Activated naive CD8-positive, alpha-beta T cell treated with anti-CD3 and anti-CD28 coated beads, Interleukin-2, amount 10 ng/mL, durations not matched to agents 7 days and 5 days (primary cell): ENCODE measurements around the gene STX19. TPM values are rescaled to one million over a fixed set of nuclear protein-coding genes. Genes with fewer than 3 reads are reported as not detected.
"Not testable (repeated sequence)": the region's sequence is repeated elsewhere in the genome, so short reads cannot be mapped to it uniquely, and the experiment has no call there.

Experiments used
- ATAC-seq: fragments of 150-1000 bp; cut with Tn5 transposase; one replicate; pipeline ENCODE4 v1.10.0; 2021; ENCODE audit warnings: low read depth, moderate library complexity
- POLR2A ChIA-PET: fragments of 350-600 bp; sonication (Branson Sonifier 250); formaldehyde crosslinking; loops from one replicate; lab custom pipeline; 2021; ENCODE audit warnings: antibody characterized with exemption; lab: Charles Lee
- DNase-seq: peaks from one replicate; pipeline ENCODE4 v3.0.0; 2021
- H3K27ac Mint-ChIP-seq: one replicate; pipeline ENCODE4 v1.8.0; 2022; ENCODE audit warnings: mild to moderate bottlenecking, mixed read lengths
- H3K27me3 Mint-ChIP-seq: one replicate; pipeline ENCODE4 v1.8.0; 2022; ENCODE audit warnings: mild to moderate bottlenecking, moderate library complexity, mixed read lengths
- H3K36me3 Mint-ChIP-seq: one replicate; pipeline ENCODE4 v1.8.0; 2021; ENCODE audit warnings: mild to moderate bottlenecking, mixed read lengths
- H3K4me1 Mint-ChIP-seq: one replicate; pipeline ENCODE4 v1.8.0; 2021; ENCODE audit warnings: mixed read lengths
- H3K4me3 Mint-ChIP-seq: one replicate; pipeline ENCODE4 v1.8.0; 2022; ENCODE audit warnings: mild to moderate bottlenecking, moderate library complexity, mixed read lengths
- H3K9me3 Mint-ChIP-seq: one replicate; pipeline ENCODE4 v1.8.0; 2021; ENCODE audit warnings: mixed read lengths
- total RNA-seq, 2 experiments: library from RNA; stranded (reverse); gene quantifications; one replicate each; pipeline ENCODE4 v1.2.3, GENCODE V29; 2021

STX19 gene
- total RNA-seq, 2 experiments from 2014 or later, result not detected

- ATAC-seq, result peak; percentile 92
- POLR2A ChIA-PET, result interaction anchor here (0.7 to 2.4 kb wide), 8 partner anchors 9 to 142 kb away, joined by 3 to 13 read pairs (median 4); partner anchors contain the start of genes ARL13B and PROS1
- Mint-ChIP-seq H3K4me1 (peaks cover 31% of the 10 kb centered on the region), H3K4me3 (peak within 1 kb of the TSS; percentile 98), H3K36me3 (peaks cover 41% of the 10 kb centered on the region), H3K27ac (peak within 1 kb of the TSS; percentile 100), H3K9me3 (peaks cover 5% of the 10 kb centered on the region), H3K27me3 (no peaks in the 10 kb centered on the region)
- peak; percentile 81 for DNase-seq
Measured at GRCh38 chr3:94062513-94063404, 34.4 kb upstream of the STX19 start, which contains the start of the genes DHFR2 and NSUN3. DHFR2 (minus strand) TSS chr3:94062916; CDS start chr3:94061511, 1,405 bp downstream. NSUN3 (plus strand) TSS chr3:94063061; CDS start chr3:94063127, 66 bp downstream.

GRCh38 chr3:94061297-94061696, 32.9 kb upstream of the STX19 start:
- Mint-ChIP-seq H3K27me3 (no peaks in the 10 kb centered on the region), H3K4me3 (no peak overlapping the region), H3K36me3 (peaks cover 27% of the 10 kb centered on the region), H3K4me1 (peaks cover 26% of the 10 kb centered on the region), H3K9me3 (no peaks in the 10 kb centered on the region), H3K27ac (no peak overlapping the region)
- ATAC-seq (no peak), DNase-seq (no peak)
- POLR2A ChIA-PET, result no interaction called here

- H3K9me3 Mint-ChIP-seq, result no peaks in the 10 kb centered on the region
- ATAC-seq, result no peak
- H3K27me3 Mint-ChIP-seq, result no peaks in the 10 kb centered on the region
- POLR2A ChIA-PET, result interaction anchor here (1.2 kb wide), 1 partner anchor 12 kb away, joined by 3 read pairs; the partner anchor contains the start of gene DHFR2
- no peak overlapping the region for H3K4me3 Mint-ChIP-seq
- H3K36me3 Mint-ChIP-seq, result peaks cover 7% of the 10 kb centered on the region
- no peak overlapping the region for H3K27ac Mint-ChIP-seq
- peaks cover 2% of the 10 kb centered on the region for H3K4me1 Mint-ChIP-seq
- no peak for DNase-seq
Measured at GRCh38 chr3:94050546-94050945, 22.1 kb upstream of the STX19 start.

- DNase-seq (no peak), ATAC-seq (no peak)
- H3K27ac Mint-ChIP-seq, result no peak overlapping the region
- peaks cover 2% of the 10 kb centered on the region for H3K4me1 Mint-ChIP-seq
- H3K9me3 Mint-ChIP-seq, result no peaks in the 10 kb centered on the region
- no peak overlapping the region for H3K4me3 Mint-ChIP-seq
- POLR2A ChIA-PET, result no interaction called here
- no peaks in the 10 kb centered on the region for H3K27me3 Mint-ChIP-seq
- H3K36me3 Mint-ChIP-seq, result peaks cover 11% of the 10 kb centered on the region
Measured at GRCh38 chr3:94049267-94049666, 20.9 kb upstream of the STX19 start.

GRCh38 chr3:94046533-94046932, 18.1 kb upstream of the STX19 start:
- no peak overlapping the region for H3K4me3 Mint-ChIP-seq
- H3K36me3 Mint-ChIP-seq, result peaks cover 12% of the 10 kb centered on the region
- no peaks in the 10 kb centered on the region for H3K27me3 Mint-ChIP-seq
- no peaks in the 10 kb centered on the region for H3K4me1 Mint-ChIP-seq
- H3K9me3 Mint-ChIP-seq, result peaks cover 2% of the 10 kb centered on the region
- H3K27ac Mint-ChIP-seq, result no peak overlapping the region
- ATAC-seq (no peak), DNase-seq (no peak)
- POLR2A ChIA-PET, result no interaction called here

DNA sequence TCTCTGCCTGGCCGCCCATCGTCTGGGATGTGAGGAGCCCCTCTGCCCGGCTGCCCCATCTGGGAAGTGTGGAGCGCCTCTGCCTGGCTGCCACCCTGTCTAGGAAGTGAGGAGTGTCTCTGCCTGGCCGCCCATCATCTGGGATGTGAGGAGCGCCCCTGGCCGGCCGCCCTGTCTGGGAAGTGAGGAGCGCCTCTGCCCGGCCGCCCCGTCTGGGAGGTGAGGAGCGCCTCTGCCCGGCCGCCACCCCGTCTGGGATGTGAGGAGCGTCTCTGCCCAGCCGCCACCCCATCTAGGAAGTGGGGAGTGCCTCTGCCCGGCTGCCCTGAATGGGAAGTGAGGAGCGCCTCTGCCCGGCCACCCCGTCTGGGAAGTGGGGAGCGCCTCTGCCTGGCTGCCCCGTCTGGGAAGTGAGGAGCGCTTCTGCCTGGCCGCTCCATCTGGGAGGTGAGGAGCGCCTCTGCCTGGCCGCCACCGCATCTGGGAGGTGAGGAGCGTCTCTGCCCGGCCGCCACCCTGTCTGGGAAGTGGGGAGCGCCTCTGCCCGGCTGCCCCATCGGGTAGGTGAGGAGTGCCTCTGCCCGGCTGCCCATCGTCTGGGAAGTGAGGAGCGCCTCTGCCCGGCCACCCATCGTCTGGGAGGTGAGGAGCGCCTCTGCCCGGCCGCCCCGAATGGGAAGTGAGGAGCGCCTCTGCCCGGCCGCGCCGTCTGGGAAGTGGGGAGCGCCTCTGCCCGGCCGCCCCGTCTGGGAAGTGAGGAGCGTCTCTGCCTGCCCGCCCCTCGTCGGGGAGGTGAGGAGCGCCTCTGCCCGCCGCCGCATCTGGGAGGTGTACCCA, 15.9 kb upstream of the STX19 start:
- H3K36me3 Mint-ChIP-seq, result peaks cover 12% of the 10 kb centered on the region
- H3K4me3 Mint-ChIP-seq, DNase-seq, ATAC-seq, H3K9me3 Mint-ChIP-seq, POLR2A ChIA-PET, H3K27me3 Mint-ChIP-seq, H3K27ac Mint-ChIP-seq, H3K4me1 Mint-ChIP-seq: not testable (repeated sequence)

DNA sequence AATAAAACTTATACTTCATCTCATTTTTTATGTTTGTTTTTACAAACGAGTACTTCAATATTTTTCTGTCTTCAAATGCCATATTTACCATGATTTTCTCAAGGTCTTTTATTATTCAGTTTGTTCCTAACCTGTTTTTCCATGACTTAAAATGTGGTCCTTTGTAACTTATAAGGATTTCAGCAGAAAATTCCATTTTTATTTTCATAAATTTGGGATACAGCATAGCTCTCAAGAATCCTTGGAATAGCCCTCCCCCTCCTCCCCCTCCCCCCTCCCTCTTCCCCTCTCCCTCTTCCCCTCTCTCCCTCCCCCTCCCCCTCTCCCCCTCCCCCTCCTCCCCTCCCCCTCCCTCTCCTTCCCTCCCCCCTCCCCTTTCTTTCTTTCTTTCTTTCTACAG, 14.9 kb upstream of the STX19 start:
- H3K36me3 Mint-ChIP-seq, result peaks cover 12% of the 10 kb centered on the region
- H3K4me3 Mint-ChIP-seq, result no peak overlapping the region
- ATAC-seq (no peak), DNase-seq (no peak)
- H3K27me3 Mint-ChIP-seq, result no peaks in the 10 kb centered on the region
- peaks cover 2% of the 10 kb centered on the region for H3K9me3 Mint-ChIP-seq
- H3K27ac Mint-ChIP-seq, result no peak overlapping the region
- no peaks in the 10 kb centered on the region for H3K4me1 Mint-ChIP-seq
- POLR2A ChIA-PET, result no interaction called here

- ATAC-seq, result no peak
Measured at GRCh38 chr3:94036909-94037507, 8.6 kb upstream of the STX19 start.

DNA sequence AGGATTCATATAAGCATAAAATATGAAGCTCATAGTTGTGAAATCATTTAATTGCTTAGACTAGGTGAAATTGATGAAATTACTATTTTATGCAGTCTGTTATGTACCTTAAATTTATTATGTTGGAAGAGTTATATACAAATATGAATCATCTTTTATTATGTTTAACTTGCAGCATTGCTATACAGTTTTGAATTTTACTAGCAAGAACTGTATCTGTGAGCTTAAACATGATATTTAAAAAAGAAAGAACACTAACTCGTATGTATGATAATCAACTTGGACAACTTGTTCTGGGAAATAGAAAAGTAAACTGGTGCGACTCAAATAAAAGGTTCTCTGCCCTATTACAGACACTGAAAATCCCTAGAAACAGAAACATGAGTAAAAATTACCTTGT, 1.8 kb downstream of the STX19 start:
- Mint-ChIP-seq H3K4me1 (peaks cover 2% of the 10 kb centered on the region), H3K4me3 (no peak overlapping the region), H3K36me3 (no peaks in the 10 kb centered on the region), H3K9me3 (no peaks in the 10 kb centered on the region), H3K27ac (no peak overlapping the region), H3K27me3 (no peaks in the 10 kb centered on the region)
- DNase-seq, result no peak
- POLR2A ChIA-PET, result no interaction called here
- ATAC-seq, result no peak

More at GRCh38 chr3:94036909-94037507, 8.6 kb upstream of the STX19 start:
- no peaks in the 10 kb centered on the region for H3K27me3 Mint-ChIP-seq
- no peak for DNase-seq
- no peak overlapping the region for H3K27ac Mint-ChIP-seq
- no peaks in the 10 kb centered on the region for H3K36me3 Mint-ChIP-seq
- H3K9me3 Mint-ChIP-seq, result no peaks in the 10 kb centered on the region
- POLR2A ChIA-PET, result no interaction called here
- no peaks in the 10 kb centered on the region for H3K4me1 Mint-ChIP-seq
- no peak overlapping the region for H3K4me3 Mint-ChIP-seq

DNA sequence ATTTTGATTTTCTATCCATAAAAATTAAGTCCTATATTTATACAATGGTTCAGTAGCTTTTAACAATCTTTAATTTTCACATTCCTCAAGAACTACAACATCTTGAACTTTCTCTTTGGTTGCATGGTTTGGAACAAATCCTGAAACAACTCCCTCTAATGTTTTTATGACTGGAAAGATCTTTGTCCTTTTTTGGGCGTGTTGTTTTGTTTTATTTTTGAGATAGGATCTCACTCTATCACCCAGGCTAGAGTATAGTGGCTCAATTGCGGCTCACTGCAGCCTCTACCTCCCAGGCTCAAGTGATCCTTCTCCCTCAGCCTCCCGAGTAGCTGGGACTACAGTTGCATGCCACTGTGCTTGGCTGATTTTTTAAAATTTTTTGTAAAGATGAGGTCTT, 4.0 kb downstream of the STX19 start:
- ATAC-seq, result no peak
- POLR2A ChIA-PET, result no interaction called here
- no peak for DNase-seq
- no peaks in the 10 kb centered on the region for H3K27me3 Mint-ChIP-seq
- no peaks in the 10 kb centered on the region for H3K9me3 Mint-ChIP-seq
- peaks cover 2% of the 10 kb centered on the region for H3K4me1 Mint-ChIP-seq
- H3K27ac Mint-ChIP-seq, result no peak overlapping the region
- H3K36me3 Mint-ChIP-seq, result no peaks in the 10 kb centered on the region
- no peak overlapping the region for H3K4me3 Mint-ChIP-seq

DNA sequence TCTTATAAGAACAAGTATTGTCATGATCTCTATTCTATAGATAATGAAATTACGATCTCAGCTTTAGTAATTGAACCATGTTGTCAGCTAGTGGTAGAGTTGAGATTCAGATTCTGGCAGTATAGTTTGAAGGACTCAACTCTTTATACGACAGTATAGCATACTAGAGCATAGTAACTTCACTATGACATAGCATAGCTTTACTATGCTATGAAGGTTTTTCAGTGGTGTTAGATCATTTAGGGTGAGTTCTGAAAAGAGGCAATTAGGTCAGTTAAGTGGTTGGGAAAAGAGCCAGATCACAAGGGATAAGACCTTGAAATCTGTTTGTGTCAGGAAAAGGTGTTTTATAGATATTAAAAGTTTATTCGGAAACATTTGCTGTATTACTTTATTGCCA, 8.1 kb downstream of the STX19 start:
- peaks cover 2% of the 10 kb centered on the region for H3K4me1 Mint-ChIP-seq
- POLR2A ChIA-PET, result no interaction called here
- H3K27ac Mint-ChIP-seq, result no peak overlapping the region
- H3K27me3 Mint-ChIP-seq, result no peaks in the 10 kb centered on the region
- no peak for ATAC-seq
- no peak overlapping the region for H3K4me3 Mint-ChIP-seq
- H3K9me3 Mint-ChIP-seq, result no peaks in the 10 kb centered on the region
- H3K36me3 Mint-ChIP-seq, result peaks cover 3% of the 10 kb centered on the region
- no peak for DNase-seq

- H3K36me3 Mint-ChIP-seq, result peaks cover 8% of the 10 kb centered on the region
- H3K27me3 Mint-ChIP-seq, result no peaks in the 10 kb centered on the region
- no peak overlapping the region for H3K4me3 Mint-ChIP-seq
- ATAC-seq, result no peak
- POLR2A ChIA-PET, result no interaction called here
- no peak for DNase-seq
- H3K27ac Mint-ChIP-seq, result no peak overlapping the region
- H3K4me1 Mint-ChIP-seq, result peaks cover 2% of the 10 kb centered on the region
- no peaks in the 10 kb centered on the region for H3K9me3 Mint-ChIP-seq
Measured at GRCh38 chr3:94019659-94020058, 8.7 kb downstream of the STX19 start.

- H3K27ac Mint-ChIP-seq, result no peak overlapping the region
- H3K4me1 Mint-ChIP-seq, result peaks cover 10% of the 10 kb centered on the region
- no peaks in the 10 kb centered on the region for H3K27me3 Mint-ChIP-seq
- DNase-seq, result no peak
- no peaks in the 10 kb centered on the region for H3K9me3 Mint-ChIP-seq
- no peak overlapping the region for H3K4me3 Mint-ChIP-seq
- POLR2A ChIA-PET, result no interaction called here
- peaks cover 14% of the 10 kb centered on the region for H3K36me3 Mint-ChIP-seq
- ATAC-seq, result no peak
Measured at GRCh38 chr3:94015025-94015424, 13.4 kb downstream of the STX19 start.
